ENCODE measurements around the gene TRAF1.

DNA sequence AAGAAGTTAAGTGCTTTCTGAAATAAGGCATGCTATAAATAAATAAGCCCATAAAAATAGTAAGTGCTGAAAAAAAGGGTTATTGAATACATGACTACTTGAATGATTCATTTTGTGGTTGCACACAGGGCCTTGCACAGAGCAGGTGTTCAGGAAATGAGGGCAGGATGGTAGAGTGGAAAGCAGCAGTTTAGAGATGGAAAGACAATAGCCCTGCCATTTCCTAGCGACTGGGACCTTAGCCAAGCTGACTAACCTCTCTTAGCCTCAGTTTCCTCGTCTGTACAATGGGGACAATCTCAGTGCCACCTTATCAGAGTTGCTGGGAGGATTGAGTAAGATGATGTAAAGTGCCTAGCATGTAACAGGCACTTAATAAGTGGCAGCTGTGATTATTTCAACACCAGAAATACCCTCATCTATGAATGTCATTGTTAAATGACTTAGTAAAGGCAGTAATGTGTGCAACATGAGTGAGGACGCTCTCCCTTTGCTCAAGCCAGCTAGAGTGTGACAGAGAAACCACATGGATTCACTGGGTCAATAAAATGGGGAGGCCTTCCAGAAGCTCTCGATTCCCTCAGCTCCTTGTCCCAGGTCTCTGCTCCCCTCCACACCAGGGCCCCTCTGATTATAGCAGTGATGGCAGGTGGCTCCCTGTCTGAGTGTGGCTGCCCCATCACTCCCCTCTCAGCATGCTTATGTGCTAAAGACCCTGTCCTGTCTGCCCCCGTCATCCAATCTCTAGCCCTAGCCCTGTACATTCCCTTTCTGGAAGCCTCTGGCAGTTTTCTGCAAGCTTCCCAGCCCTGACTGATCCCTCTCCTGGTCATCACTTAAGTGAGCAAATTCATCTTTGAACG lies 33.6 kb downstream of the TRAF1 start:
- TF ChIP-seq POLR2AphosphoS5 (IDR thresholded peaks at IDR 0.05) (no peak), POLR2A (IDR thresholded peaks at IDR 0.05) (no peak), EP300 (IDR thresholded peaks at IDR 0.05) (no peak)
- TF ChIP-seq, protein P1, sequence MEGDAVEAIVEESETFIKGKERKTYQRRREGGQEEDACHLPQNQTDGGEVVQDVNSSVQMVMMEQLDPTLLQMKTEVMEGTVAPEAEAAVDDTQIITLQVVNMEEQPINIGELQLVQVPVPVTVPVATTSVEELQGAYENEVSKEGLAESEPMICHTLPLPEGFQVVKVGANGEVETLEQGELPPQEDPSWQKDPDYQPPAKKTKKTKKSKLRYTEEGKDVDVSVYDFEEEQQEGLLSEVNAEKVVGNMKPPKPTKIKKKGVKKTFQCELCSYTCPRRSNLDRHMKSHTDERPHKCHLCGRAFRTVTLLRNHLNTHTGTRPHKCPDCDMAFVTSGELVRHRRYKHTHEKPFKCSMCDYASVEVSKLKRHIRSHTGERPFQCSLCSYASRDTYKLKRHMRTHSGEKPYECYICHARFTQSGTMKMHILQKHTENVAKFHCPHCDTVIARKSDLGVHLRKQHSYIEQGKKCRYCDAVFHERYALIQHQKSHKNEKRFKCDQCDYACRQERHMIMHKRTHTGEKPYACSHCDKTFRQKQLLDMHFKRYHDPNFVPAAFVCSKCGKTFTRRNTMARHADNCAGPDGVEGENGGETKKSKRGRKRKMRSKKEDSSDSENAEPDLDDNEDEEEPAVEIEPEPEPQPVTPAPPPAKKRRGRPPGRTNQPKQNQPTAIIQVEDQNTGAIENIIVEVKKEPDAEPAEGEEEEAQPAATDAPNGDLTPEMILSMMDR (IDR thresholded peaks at IDR 0.05), result no peak
